ENCODE data around the gene RAB3C.

The RAB3C gene

GRCh38 chr5:58606064-58606463 lies 23.2 kb downstream of the RAB3C start:
- no peak overlapping the region for H3K4me3 ChIP-seq (IDR thresholded peaks at IDR 0.05; ENCODE audit: insufficient read depth, low read depth, low read length)
- H2AFZ ChIP-seq (ENCODE audit: low read depth): no peak overlapping the region
- H3K9ac ChIP-seq: no peak overlapping the region
- no peaks in the 10 kb centered on the region for H3K27me3 ChIP-seq (ENCODE audit: insufficient read depth, low read depth)
- H3K79me2 ChIP-seq (ENCODE audit: insufficient read depth, low read depth): no peaks in the 10 kb centered on the region
- H3K4me2 ChIP-seq: no peak overlapping the region
- H4K20me1 ChIP-seq (ENCODE audit: insufficient read depth): no peaks in the 10 kb centered on the region
- H3K36me3 ChIP-seq (ENCODE audit: insufficient read depth): no peaks in the 10 kb centered on the region
- no peaks in the 10 kb centered on the region for H3K4me1 ChIP-seq (ENCODE audit: low read depth, poor library complexity, severe bottlenecking)
- H3K27ac ChIP-seq: no peak overlapping the region
- no peak for TF ChIP-seq CTCF (conservative IDR thresholded peaks at IDR 0.05; ENCODE audit: low read depth, low read length)

- no peaks in the 10 kb centered on the region for H3K27me3 ChIP-seq (ENCODE audit: insufficient read depth, low read depth)
- H4K20me1 ChIP-seq (ENCODE audit: insufficient read depth): no peaks in the 10 kb centered on the region
- H3K36me3 ChIP-seq (ENCODE audit: insufficient read depth): no peaks in the 10 kb centered on the region
- H3K4me2 ChIP-seq: no peak overlapping the region
- no peak overlapping the region for H3K9ac ChIP-seq
- no peak overlapping the region for H2AFZ ChIP-seq (ENCODE audit: low read depth)
- H3K4me1 ChIP-seq (ENCODE audit: low read depth, poor library complexity, severe bottlenecking): no peaks in the 10 kb centered on the region
- H3K27ac ChIP-seq: no peak overlapping the region
- H3K79me2 ChIP-seq (ENCODE audit: insufficient read depth, low read depth): no peaks in the 10 kb centered on the region
- no peak for TF ChIP-seq CTCF (conservative IDR thresholded peaks at IDR 0.05; ENCODE audit: low read depth, low read length)
- no peak overlapping the region for H3K4me3 ChIP-seq (IDR thresholded peaks at IDR 0.05; ENCODE audit: insufficient read depth, low read depth, low read length)
These were observed 33.1 kb downstream of the RAB3C start for GRCh38 chr5:58615972-58616371.

GRCh38 chr5:58617241-58617640 lies 34.4 kb downstream of the RAB3C start:
- no peak overlapping the region for H3K27ac ChIP-seq

GRCh38 chr5:58620336-58620735 lies 37.5 kb downstream of the RAB3C start:
- H4K20me1 ChIP-seq (ENCODE audit: insufficient read depth): no peaks in the 10 kb centered on the region
- no peak overlapping the region for H3K4me3 ChIP-seq (IDR thresholded peaks at IDR 0.05; ENCODE audit: insufficient read depth, low read depth, low read length)
- no peaks in the 10 kb centered on the region for H3K27me3 ChIP-seq (ENCODE audit: insufficient read depth, low read depth)
- no peak overlapping the region for H3K4me2 ChIP-seq
- no peak overlapping the region for H2AFZ ChIP-seq (ENCODE audit: low read depth)
- H3K9ac ChIP-seq: no peak overlapping the region
- no peaks in the 10 kb centered on the region for H3K4me1 ChIP-seq (ENCODE audit: low read depth, poor library complexity, severe bottlenecking)
- TF ChIP-seq CTCF (conservative IDR thresholded peaks at IDR 0.05; ENCODE audit: low read depth, low read length): no peak
- no peaks in the 10 kb centered on the region for H3K79me2 ChIP-seq (ENCODE audit: insufficient read depth, low read depth)
- H3K27ac ChIP-seq: no peak overlapping the region
- no peaks in the 10 kb centered on the region for H3K36me3 ChIP-seq (ENCODE audit: insufficient read depth)

More at GRCh38 chr5:58617241-58617640, 34.4 kb downstream of the RAB3C start:
- H4K20me1 ChIP-seq (ENCODE audit: insufficient read depth): no peaks in the 10 kb centered on the region
- no peak overlapping the region for H2AFZ ChIP-seq (ENCODE audit: low read depth)
- H3K4me2 ChIP-seq: no peak overlapping the region
- H3K79me2 ChIP-seq (ENCODE audit: insufficient read depth, low read depth): no peaks in the 10 kb centered on the region
- no peak for TF ChIP-seq CTCF (conservative IDR thresholded peaks at IDR 0.05; ENCODE audit: low read depth, low read length)
- no peak overlapping the region for H3K9ac ChIP-seq
- no peaks in the 10 kb centered on the region for H3K4me1 ChIP-seq (ENCODE audit: low read depth, poor library complexity, severe bottlenecking)
- no peaks in the 10 kb centered on the region for H3K36me3 ChIP-seq (ENCODE audit: insufficient read depth)
- H3K4me3 ChIP-seq (IDR thresholded peaks at IDR 0.05; ENCODE audit: insufficient read depth, low read depth, low read length): no peak overlapping the region
- no peaks in the 10 kb centered on the region for H3K27me3 ChIP-seq (ENCODE audit: insufficient read depth, low read depth)
